ENCODE data around the gene SERINC4. TPM values are rescaled to one million over a fixed set of nuclear protein-coding genes. Genes with fewer than 3 reads are reported as not detected.

SERINC4 gene
- total and polyA plus RNA-seq, 9 of the 15 experiments (the other 6 are each of a cell fraction or from before 2014, with no cell fraction given) = 0.14 to 0.86 (median 0.18) TPM; not detected in 2

- TF ChIP-seq AFF4 (CRISPR knock-in tag; IDR thresholded peaks at IDR 0.05) (no peak; the same call in 1 of the 2 replicates), LARP7 (IDR thresholded peaks at IDR 0.05) (peak; percentile 85; the same call in 1 of the 2 replicates), ATF7 (IDR thresholded peaks at IDR 0.05) (peak; percentile 77), ETV5 (CRISPR knock-in tag; IDR thresholded peaks at IDR 0.05; ENCODE audit: low read depth) (peak; percentile 82), BRCA1 (IDR thresholded peaks at IDR 0.05) (no peak), BRCA1 (CRISPR knock-in tag; IDR thresholded peaks at IDR 0.05) (no peak), ZNF551 (CRISPR knock-in tag; IDR thresholded peaks at IDR 0.05) (no peak), PTBP1 (IDR thresholded peaks at IDR 0.05; ENCODE audit: low read depth, low read length) (no peak), ZNF212 (CRISPR knock-in tag; IDR thresholded peaks at IDR 0.05) (no peak), ATF2 (CRISPR knock-in tag; IDR thresholded peaks at IDR 0.05) (no peak), ZFX (CRISPR knock-in tag; IDR thresholded peaks at IDR 0.05) (peak; percentile 56; the same call in 1 of the 2 replicates), ILF3 (IDR thresholded peaks at IDR 0.05; ENCODE audit: borderline replicate concordance) (no peak; the same call in 1 of the 2 replicates)
- TF ChIP-seq, protein P1, sequence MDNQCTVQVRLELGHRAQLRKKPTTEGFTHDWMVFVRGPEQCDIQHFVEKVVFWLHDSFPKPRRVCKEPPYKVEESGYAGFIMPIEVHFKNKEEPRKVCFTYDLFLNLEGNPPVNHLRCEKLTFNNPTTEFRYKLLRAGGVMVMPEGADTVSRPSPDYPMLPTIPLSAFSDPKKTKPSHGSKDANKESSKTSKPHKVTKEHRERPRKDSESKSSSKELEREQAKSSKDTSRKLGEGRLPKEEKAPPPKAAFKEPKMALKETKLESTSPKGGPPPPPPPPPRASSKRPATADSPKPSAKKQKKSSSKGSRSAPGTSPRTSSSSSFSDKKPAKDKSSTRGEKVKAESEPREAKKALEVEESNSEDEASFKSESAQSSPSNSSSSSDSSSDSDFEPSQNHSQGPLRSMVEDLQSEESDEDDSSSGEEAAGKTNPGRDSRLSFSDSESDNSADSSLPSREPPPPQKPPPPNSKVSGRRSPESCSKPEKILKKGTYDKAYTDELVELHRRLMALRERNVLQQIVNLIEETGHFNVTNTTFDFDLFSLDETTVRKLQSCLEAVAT (IDR thresholded peaks at IDR 0.05) = peak in 1 of 2 experiments; percentile 65; a peak in 1 of 4 replicates
- TF ChIP-seq, protein P2, sequence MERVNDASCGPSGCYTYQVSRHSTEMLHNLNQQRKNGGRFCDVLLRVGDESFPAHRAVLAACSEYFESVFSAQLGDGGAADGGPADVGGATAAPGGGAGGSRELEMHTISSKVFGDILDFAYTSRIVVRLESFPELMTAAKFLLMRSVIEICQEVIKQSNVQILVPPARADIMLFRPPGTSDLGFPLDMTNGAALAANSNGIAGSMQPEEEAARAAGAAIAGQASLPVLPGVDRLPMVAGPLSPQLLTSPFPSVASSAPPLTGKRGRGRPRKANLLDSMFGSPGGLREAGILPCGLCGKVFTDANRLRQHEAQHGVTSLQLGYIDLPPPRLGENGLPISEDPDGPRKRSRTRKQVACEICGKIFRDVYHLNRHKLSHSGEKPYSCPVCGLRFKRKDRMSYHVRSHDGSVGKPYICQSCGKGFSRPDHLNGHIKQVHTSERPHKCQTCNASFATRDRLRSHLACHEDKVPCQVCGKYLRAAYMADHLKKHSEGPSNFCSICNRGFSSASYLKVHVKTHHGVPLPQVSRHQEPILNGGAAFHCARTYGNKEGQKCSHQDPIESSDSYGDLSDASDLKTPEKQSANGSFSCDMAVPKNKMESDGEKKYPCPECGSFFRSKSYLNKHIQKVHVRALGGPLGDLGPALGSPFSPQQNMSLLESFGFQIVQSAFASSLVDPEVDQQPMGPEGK (CRISPR knock-in tag; IDR thresholded peaks at IDR 0.05; ENCODE audit: borderline replicate concordance) = no peak
- TF ChIP-seq, protein P3, sequence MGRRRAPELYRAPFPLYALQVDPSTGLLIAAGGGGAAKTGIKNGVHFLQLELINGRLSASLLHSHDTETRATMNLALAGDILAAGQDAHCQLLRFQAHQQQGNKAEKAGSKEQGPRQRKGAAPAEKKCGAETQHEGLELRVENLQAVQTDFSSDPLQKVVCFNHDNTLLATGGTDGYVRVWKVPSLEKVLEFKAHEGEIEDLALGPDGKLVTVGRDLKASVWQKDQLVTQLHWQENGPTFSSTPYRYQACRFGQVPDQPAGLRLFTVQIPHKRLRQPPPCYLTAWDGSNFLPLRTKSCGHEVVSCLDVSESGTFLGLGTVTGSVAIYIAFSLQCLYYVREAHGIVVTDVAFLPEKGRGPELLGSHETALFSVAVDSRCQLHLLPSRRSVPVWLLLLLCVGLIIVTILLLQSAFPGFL (CRISPR knock-in tag; IDR thresholded peaks at IDR 0.05) = no peak
These were observed 24.6 kb upstream of the SERINC4 start, which contains the start of gene MFAP1 (continued) for GRCh38 chr15:43824302-43825246.
